ENCODE data around the gene ERF.

Gene ERF

GRCh38 chr19:42301646-42302203, 46.8 kb upstream of the ERF start, which contains the start of gene PRR19:
TSS of gene PRR19 (plus strand) at chr19:42302132. CDS start at chr19:42309585, 7,453 bp downstream.
- Histone ChIP-seq H3K79me2 (ENCODE audit: control insufficient read depth, low read length) (peaks cover 6% of the 10 kb centered on the region; the same call in 1 of the 2 replicates), H3K9me3 (ENCODE audit: control insufficient read depth, insufficient read depth, low read length) (no peaks in the 10 kb centered on the region), H3K27me3 (ENCODE audit: control insufficient read depth, low read length) (no peaks in the 10 kb centered on the region), H3K4me2 (ENCODE audit: low read length) (peak within 1 kb of the TSS; percentile 88), H4K20me1 (ENCODE audit: control insufficient read depth, insufficient read depth, low read depth, low read length) (no peaks in the 10 kb centered on the region), H3F3A (ENCODE audit: control insufficient read depth, insufficient read depth) (peaks cover 2% of the 10 kb centered on the region; the same call in 1 of the 2 replicates), H3K27ac (ENCODE audit: low read depth, low read length) (peak within 1 kb of the TSS; percentile 3; the same call in 1 of the 2 replicates), H3K4me3 (ENCODE audit: low read length) (peak within 1 kb of the TSS; percentile 90), H3K4me1 (ENCODE audit: control insufficient read depth, low read length) (peaks cover 20% of the 10 kb centered on the region), H3K36me3 (ENCODE audit: control insufficient read depth, low read length) (peaks cover 7% of the 10 kb centered on the region), H3K9me2 (replicated peaks; ENCODE audit: control insufficient read depth, low read length) (no peaks in the 10 kb centered on the region)
- TF ChIP-seq EZH2phosphoT487 (IDR thresholded peaks at IDR 0.05; ENCODE audit: borderline replicate concordance, low read length) (no peak), CTCF (IDR thresholded peaks at IDR 0.05; ENCODE audit: low read depth, low read length, poor library complexity, severe bottlenecking) (no peak)

GRCh38 chr19:42297039-42297438, 42.1 kb upstream of the ERF start:
- Histone ChIP-seq H3K36me3 (ENCODE audit: control insufficient read depth, low read length) (peaks cover 48% of the 10 kb centered on the region), H3K27me3 (ENCODE audit: control insufficient read depth, low read length) (no peaks in the 10 kb centered on the region), H4K20me1 (ENCODE audit: control insufficient read depth, insufficient read depth, low read depth, low read length) (no peaks in the 10 kb centered on the region), H3K4me1 (ENCODE audit: control insufficient read depth, low read length) (peaks cover 13% of the 10 kb centered on the region), H3K9me3 (ENCODE audit: control insufficient read depth, insufficient read depth, low read length) (no peaks in the 10 kb centered on the region), H3K27ac (ENCODE audit: low read depth, low read length) (no peak overlapping the region), H3K79me2 (ENCODE audit: control insufficient read depth, low read length) (peaks cover 6% of the 10 kb centered on the region; the same call in 1 of the 2 replicates), H3K9me2 (replicated peaks; ENCODE audit: control insufficient read depth, low read length) (no peaks in the 10 kb centered on the region), H3K4me2 (ENCODE audit: low read length) (no peak overlapping the region), H3F3A (ENCODE audit: control insufficient read depth, insufficient read depth) (peaks cover 2% of the 10 kb centered on the region; the same call in 1 of the 2 replicates), H3K4me3 (ENCODE audit: low read length) (no peak overlapping the region)
- TF ChIP-seq EZH2phosphoT487 (IDR thresholded peaks at IDR 0.05; ENCODE audit: borderline replicate concordance, low read length) (no peak), CTCF (IDR thresholded peaks at IDR 0.05; ENCODE audit: low read depth, low read length, poor library complexity, severe bottlenecking) (no peak)

GRCh38 chr19:42295831-42296525, 41.0 kb upstream of the ERF start:
- H3K36me3 ChIP-seq (ENCODE audit: control insufficient read depth, low read length) = peaks cover 58% of the 10 kb centered on the region
- no peaks in the 10 kb centered on the region for H3K9me3 ChIP-seq (ENCODE audit: control insufficient read depth, insufficient read depth, low read length)
- TF ChIP-seq CTCF (IDR thresholded peaks at IDR 0.05; ENCODE audit: low read depth, low read length, poor library complexity, severe bottlenecking) = peak; percentile 99
- TF ChIP-seq EZH2phosphoT487 (IDR thresholded peaks at IDR 0.05; ENCODE audit: borderline replicate concordance, low read length) = no peak
- peaks cover 2% of the 10 kb centered on the region; the same call in 1 of the 2 replicates for H3F3A ChIP-seq (ENCODE audit: control insufficient read depth, insufficient read depth)
- no peaks in the 10 kb centered on the region for H3K9me2 ChIP-seq (replicated peaks; ENCODE audit: control insufficient read depth, low read length)
- H3K79me2 ChIP-seq (ENCODE audit: control insufficient read depth, low read length) = no peaks in the 10 kb centered on the region
- H3K4me1 ChIP-seq (ENCODE audit: control insufficient read depth, low read length) = peaks cover 3% of the 10 kb centered on the region; the same call in 1 of the 2 replicates
- H4K20me1 ChIP-seq (ENCODE audit: control insufficient read depth, insufficient read depth, low read depth, low read length) = no peaks in the 10 kb centered on the region
- no peaks in the 10 kb centered on the region for H3K27me3 ChIP-seq (ENCODE audit: control insufficient read depth, low read length)
- no peak overlapping the region for H3K4me2 ChIP-seq (ENCODE audit: low read length)
- no peak overlapping the region for H3K27ac ChIP-seq (ENCODE audit: low read depth, low read length)
- H3K4me3 ChIP-seq (ENCODE audit: low read length) = no peak overlapping the region

Measured in DOHH2 (cell line).